HepG2 (cell line): ENCODE results near the gene PIM3. TPM values are rescaled to one million over a fixed set of nuclear protein-coding genes. Genes with fewer than 3 reads are reported as not detected.

Source experiments
- AHDC1 ChIP-seq: sonication (generic); formaldehyde crosslinking; IDR thresholded peaks from 2 replicates; pipeline ENCODE4 v1.5.1; 2020; ENCODE audit warnings: mild to moderate bottlenecking, missing genetic modification reagents, borderline replicate concordance
- DBP ChIP-seq: sonication (generic); formaldehyde crosslinking; IDR thresholded peaks from 2 replicates; pipeline ENCODE4 v1.4.0; 2020; ENCODE audit warnings: missing genetic modification reagents; ENCODE audit errors: not compliant biosample characterization
- GTF2F1 ChIP-seq: fragments of 150-350 bp; IDR thresholded peaks from 2 replicates; pipeline ENCODE4 v1.6.1; 2014; ENCODE audit warnings: low read length
- HDAC2 ChIP-seq: sonication (generic); formaldehyde crosslinking; IDR thresholded peaks from 2 replicates; pipeline ENCODE4 v1.4.0; 2020; ENCODE audit warnings: missing genetic modification reagents
- PCBP2 ChIP-seq: fragments of 200-400 bp; formaldehyde crosslinking; optimal IDR thresholded peaks from 2 replicates; pipeline ENCODE3; 2018; ENCODE audit warnings: low read length, low read depth; ENCODE audit not compliant: poor library complexity, severe bottlenecking
- RBM39 ChIP-seq: fragments of 200-400 bp; formaldehyde crosslinking; IDR thresholded peaks from one replicate; pipeline ENCODE4 v1.6.1; 2018; ENCODE audit warnings: antibody characterized with exemption, mild to moderate bottlenecking, low read depth, low read length; ENCODE audit not compliant: poor library complexity, severe bottlenecking
- RNF2 ChIP-seq: fragments of 450-650 bp; conservative IDR thresholded peaks from 2 replicates; pipeline ENCODE4 v1.6.1; 2016; ENCODE audit warnings: low read depth
- SALL1 ChIP-seq: sonication (generic); formaldehyde crosslinking; IDR thresholded peaks from 2 replicates; pipeline ENCODE4 v1.8.0; 2022; ENCODE audit warnings: mild to moderate bottlenecking, missing genetic modification reagents
- SP5 ChIP-seq: IDR thresholded peaks from 2 replicates; pipeline ENCODE4 v1.6.1; 2016; ENCODE audit warnings: low read depth, borderline replicate concordance
- ZBTB42 ChIP-seq: sonication (generic); formaldehyde crosslinking; IDR thresholded peaks from 2 replicates; pipeline ENCODE4 v1.5.0; 2020; ENCODE audit warnings: mild to moderate bottlenecking, missing genetic modification reagents
- ZMAT5 ChIP-seq: sonication (generic); formaldehyde crosslinking; IDR thresholded peaks from 2 replicates; pipeline ENCODE4 v1.5.0; 2020; ENCODE audit warnings: mild to moderate bottlenecking, low read depth, missing genetic modification reagents, borderline replicate concordance
- ZNF121 ChIP-seq: sonication (generic); formaldehyde crosslinking; IDR thresholded peaks from 2 replicates; pipeline ENCODE4 v1.5.0; 2020; ENCODE audit warnings: mild to moderate bottlenecking, missing genetic modification reagents
- ZNF280B ChIP-seq: sonication (generic); formaldehyde crosslinking; IDR thresholded peaks from 2 replicates; pipeline ENCODE4 v1.5.0; 2020; ENCODE audit warnings: missing genetic modification reagents, mild to moderate bottlenecking, borderline replicate concordance
- ZNF331 ChIP-seq: sonication (generic); formaldehyde crosslinking; IDR thresholded peaks from 2 replicates; pipeline ENCODE4 v1.4.0; 2020; ENCODE audit warnings: missing genetic modification reagents
- ZNF547 ChIP-seq: sonication (generic); formaldehyde crosslinking; IDR thresholded peaks from 2 replicates; pipeline ENCODE4 v1.5.1; 2020; ENCODE audit warnings: mild to moderate bottlenecking, missing genetic modification reagents
- ZNF746 ChIP-seq: sonication (generic); formaldehyde crosslinking; IDR thresholded peaks from 2 replicates; pipeline ENCODE4 v1.8.0; 2022; ENCODE audit warnings: mild to moderate bottlenecking, missing genetic modification reagents
- ZNF776 ChIP-seq: sonication (generic); formaldehyde crosslinking; IDR thresholded peaks from 2 replicates; pipeline ENCODE4 v1.4.0; 2020; ENCODE audit warnings: mild to moderate bottlenecking, missing genetic modification reagents
- polyA plus RNA-seq, 8 experiments: library from polyadenylated mRNA; depleted of rRNA in 3 of 8; stranded (reverse) in 7 of 8; unstranded in 1 of 8; fragments of >200 nt; fragmentation: Illumina TruSeq in 4 of 8; extraction: Trizol in 4 of 8; gene quantifications; 2 replicates each; pipeline versions ENCODE4 v1.2.1 to v1.2.3, GENCODE V29; 2011 to 2016; ENCODE audit warnings: low read depth in 4 of 8, missing spikeins in 1 of 8, mixed read lengths in 1 of 8; ENCODE audit not compliant: insufficient read depth in 1 of 8
- total RNA-seq, 5 experiments: library from RNA; depleted of rRNA; stranded (reverse); fragments of >200 nt; fragmentation: Illumina TruSeq; extraction: Trizol; gene quantifications; 2 replicates each; pipeline ENCODE4 v1.2.3, GENCODE V29; 2016; ENCODE audit warnings: low read depth in 1 of 5
- TF ChIP-seq, protein P1 (sequence below): sonication (generic); formaldehyde crosslinking; IDR thresholded peaks from 2 replicates; pipeline ENCODE4 v1.4.0; 2020; ENCODE audit warnings: mild to moderate bottlenecking, missing genetic modification reagents
- TF ChIP-seq, protein P2 (sequence below): sonication (generic); formaldehyde crosslinking; IDR thresholded peaks from 2 replicates; pipeline ENCODE4 v1.4.0; 2020; ENCODE audit warnings: missing genetic modification reagents

PIM3 gene
- total and polyA plus RNA-seq, 2 of the 13 experiments (the other 11 are each of a cell fraction or from before 2014, with no cell fraction given) = 21.6 to 31.2 TPM

- TF ChIP-seq SP5 (peak; percentile 92), GTF2F1 (no peak), PCBP2 (no peak), RBM39 (no peak), ZNF776 (no peak), ZNF547 (CRISPR knock-in tag) (peak; percentile 66; the same call in 1 of the 2 replicates), RNF2 (peak; percentile 82), SALL1 (CRISPR knock-in tag) (peak; percentile 95), ZMAT5 (CRISPR knock-in tag) (no peak), HDAC2 (CRISPR knock-in tag) (peak; percentile 88), ZNF746 (CRISPR knock-in tag) (peak; percentile 95), DBP (no peak), ZNF121 (CRISPR knock-in tag) (0 out of 2 replicates have a peak, but pooled peaks have one; percentile 16), AHDC1 (CRISPR knock-in tag) (0 out of 2 replicates have a peak, but pooled peaks have one; percentile 8), ZNF331 (CRISPR knock-in tag) (peak; percentile 78), ZBTB42 (CRISPR knock-in tag) (no peak), ZNF280B (CRISPR knock-in tag) (peak; percentile 89; the same call in 1 of the 2 replicates)
- TF ChIP-seq, protein P1, sequence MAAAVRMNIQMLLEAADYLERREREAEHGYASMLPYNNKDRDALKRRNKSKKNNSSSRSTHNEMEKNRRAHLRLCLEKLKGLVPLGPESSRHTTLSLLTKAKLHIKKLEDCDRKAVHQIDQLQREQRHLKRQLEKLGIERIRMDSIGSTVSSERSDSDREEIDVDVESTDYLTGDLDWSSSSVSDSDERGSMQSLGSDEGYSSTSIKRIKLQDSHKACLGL = 0 out of 2 replicates have a peak, but pooled peaks have one; percentile 22
- TF ChIP-seq, protein P2, sequence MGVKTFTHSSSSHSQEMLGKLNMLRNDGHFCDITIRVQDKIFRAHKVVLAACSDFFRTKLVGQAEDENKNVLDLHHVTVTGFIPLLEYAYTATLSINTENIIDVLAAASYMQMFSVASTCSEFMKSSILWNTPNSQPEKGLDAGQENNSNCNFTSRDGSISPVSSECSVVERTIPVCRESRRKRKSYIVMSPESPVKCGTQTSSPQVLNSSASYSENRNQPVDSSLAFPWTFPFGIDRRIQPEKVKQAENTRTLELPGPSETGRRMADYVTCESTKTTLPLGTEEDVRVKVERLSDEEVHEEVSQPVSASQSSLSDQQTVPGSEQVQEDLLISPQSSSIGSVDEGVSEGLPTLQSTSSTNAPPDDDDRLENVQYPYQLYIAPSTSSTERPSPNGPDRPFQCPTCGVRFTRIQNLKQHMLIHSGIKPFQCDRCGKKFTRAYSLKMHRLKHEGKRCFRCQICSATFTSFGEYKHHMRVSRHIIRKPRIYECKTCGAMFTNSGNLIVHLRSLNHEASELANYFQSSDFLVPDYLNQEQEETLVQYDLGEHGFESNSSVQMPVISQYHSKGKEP (CRISPR knock-in tag) = no peak
Observed at GRCh38 chr22:49970528-49971231, 10.1 kb downstream of the PIM3 start (continued).
